Measurements from ENCODE around the gene SERPINA1.

Gene SERPINA1

DNA sequence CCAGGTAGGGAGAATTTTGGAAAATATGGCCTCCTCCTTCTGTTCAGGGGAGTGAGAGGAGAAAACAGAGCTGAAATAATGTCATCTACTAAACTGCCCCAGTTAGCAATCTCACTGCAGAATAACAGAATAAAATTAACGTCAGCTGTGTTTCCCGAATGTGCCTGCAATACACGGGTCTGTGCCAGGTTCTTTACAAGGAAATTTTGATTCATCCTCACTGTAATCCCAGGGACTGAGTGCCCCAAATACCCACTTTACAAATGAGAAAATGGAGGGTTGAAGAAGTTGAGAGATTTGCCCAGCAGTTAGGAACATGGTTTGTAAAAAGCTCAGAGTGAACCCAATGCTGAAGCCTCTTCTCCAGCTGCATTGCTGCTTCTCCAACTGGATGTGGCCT is 44.0 kb downstream of the SERPINA1 start:
- DNase-seq = no peak

DNA sequence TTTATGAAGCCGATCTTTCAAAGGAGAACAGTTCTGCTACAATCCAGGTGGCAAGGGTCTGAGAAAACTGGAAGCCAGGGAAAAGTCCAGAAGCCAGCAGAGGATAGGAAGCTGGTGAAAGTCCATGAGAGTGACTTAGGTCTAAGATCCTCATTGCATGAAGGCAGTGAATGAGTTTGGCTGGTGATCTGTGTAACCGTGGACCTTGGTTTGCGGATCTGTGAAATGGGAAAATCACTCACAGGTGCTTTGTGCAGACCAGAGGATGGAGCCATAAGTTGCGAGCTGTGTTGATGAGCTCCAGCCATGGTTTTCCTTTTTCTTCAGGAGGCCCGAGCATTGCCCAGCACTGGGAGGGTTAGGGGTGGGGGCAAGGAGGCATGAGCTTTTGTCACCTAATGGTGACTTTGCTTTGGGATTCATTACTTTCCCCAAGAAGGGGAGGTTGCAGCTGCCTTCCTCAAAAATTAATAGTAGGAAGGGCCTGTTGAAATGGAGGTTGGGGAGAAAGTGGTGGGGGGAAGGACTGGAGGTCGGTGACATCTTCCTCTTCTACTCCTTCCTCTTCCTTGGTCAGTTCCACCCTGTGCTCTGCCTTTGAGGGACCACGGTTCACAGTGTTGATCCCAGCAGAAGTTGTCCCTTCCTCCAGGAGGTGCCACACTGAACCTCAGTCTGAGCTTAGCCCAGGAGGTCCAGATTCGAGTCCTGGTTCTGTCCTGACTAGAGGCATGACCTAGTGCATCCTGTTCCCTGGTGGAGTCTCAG is 45.0 kb downstream of the SERPINA1 start:
- DNase-seq = no peak

DNA sequence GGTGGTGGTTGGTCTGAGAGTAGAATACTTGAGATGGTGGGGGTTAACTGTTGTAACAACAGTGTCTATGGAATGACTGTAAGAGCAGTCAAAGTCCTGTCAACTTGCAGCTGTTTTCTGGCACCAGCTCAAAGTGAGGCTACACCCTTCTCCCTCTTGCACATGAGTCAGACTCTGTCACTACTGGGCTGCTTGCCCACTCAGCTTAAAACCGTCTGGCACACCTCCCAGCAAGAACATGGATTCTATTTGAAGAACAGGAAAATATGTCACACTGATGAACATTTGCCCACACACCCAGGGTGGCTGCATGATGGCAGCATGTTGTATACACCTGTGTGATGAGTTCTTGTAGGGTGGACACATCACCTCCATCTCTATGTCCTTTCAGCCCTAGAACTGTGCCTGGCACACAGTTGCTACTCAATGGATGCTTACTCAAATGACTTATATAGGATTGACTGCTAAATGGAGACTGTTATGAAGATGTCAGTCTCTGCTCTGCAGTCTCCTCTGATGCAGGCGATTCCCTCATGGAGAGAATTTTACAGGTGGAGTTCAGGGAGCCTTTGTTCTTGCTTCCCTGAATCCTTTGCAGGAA is 46.0 kb downstream of the SERPINA1 start:
- DNase-seq = peak; percentile 76

DNA sequence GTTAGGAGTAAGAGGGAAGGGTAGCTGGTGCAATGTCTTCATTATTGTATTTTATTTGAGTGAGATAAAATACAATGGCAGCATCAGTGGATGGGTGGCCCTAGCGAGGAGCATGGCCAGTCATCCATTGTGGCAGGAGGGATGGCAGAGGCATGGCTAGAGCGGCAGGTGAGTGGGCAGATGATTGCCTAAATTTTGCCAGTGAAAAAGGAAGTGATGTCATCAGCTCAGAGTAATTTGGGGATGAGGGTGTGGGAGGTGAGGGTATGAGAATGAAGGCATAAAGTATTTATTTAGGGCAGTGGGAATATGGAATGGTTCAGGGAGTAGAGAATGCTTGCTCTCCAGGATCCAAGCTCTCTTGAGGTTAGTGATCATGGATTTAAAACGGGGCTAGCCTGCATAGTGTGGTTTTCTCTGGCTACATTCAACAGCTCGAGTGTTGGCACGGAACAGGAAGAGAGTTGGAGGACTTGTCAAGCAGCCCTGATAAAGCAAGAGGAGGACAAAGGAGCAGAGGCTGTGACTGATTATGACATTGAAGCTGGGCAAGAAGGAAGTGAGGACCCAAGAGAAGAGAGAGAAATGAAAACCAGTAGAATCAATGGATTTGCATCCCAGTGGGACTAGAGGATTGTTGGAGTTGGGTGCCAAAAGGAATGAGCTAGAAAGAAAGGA is 46.6 kb downstream of the SERPINA1 start:
- no peak for DNase-seq

DNA sequence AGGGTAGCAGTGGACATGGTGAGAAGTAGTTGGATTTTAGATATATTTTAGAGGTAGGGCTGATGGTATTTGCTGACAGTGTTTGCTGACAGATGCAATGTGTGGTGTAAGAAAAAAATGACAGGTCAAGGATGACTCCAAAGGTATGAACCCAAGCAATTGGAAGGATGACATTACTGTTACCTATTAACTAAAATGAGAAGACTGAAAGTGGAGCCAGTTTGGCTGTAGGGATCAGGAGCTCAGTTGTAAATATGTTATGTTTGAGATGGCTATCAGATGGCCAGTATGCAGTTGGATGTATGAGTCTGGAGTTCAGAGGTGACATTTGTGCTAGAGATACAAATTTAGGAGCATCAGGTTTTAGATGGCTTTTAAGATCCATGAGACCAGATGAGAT is 47.9 kb downstream of the SERPINA1 start:
- no peak for DNase-seq

DNA sequence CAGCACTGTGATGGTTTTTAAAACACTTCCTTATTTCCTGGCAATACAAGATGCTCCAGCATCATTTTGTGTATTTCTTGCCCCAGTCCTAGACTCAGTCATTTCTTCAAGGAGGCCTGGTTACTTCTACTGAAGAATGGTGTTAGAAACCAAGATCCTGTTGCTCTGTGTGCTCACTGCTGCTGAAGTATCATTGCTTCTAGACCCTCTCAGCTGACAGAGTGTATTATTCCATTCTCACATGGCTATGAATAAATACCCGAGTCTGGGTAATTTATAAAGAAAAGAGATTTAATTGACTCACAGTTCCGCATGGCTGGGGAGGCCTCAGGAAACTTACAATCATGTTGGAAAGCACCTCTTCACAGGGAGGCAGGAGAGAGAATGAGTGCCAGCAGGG is 50.4 kb downstream of the SERPINA1 start:
- no peak for DNase-seq

DNA sequence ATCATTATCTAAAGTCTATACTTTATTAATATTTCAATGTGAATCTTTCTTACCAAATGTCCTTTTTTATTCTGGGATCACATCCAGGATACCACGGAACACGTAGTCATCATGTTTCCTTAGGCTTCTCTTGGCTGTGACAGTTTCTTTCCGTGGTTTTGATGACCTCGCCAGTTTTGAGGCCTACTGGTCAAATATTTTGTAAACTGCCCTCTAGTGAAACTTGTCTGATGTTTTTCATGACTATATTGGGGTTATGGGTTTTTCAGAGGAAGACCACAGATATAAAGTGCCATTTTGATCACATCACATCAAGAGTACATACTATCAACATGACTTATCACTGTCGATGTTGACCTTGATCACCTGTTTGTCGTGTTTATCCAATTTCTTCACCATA is 51.1 kb downstream of the SERPINA1 start:
- DNase-seq = no peak

DNA sequence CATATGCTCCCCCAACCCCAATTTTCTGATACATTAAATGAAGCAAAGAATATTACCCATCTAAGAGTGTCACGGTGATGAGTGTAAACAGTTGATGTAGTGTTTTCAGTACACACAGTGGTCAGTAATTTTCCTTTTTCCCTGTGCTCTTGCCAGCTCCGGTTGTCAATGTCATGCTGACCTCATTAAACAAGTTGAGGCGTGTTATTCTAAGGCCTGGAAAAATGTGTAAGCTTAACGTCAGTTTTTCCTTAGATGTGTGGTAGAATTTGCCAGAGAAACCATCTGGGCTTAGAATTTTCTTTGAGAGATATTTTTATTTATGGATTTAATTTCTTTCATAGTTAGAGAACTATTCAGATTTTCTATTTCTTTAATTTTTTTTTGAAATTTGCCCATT is 53.5 kb downstream of the SERPINA1 start:
- DNase-seq = no peak

DNA sequence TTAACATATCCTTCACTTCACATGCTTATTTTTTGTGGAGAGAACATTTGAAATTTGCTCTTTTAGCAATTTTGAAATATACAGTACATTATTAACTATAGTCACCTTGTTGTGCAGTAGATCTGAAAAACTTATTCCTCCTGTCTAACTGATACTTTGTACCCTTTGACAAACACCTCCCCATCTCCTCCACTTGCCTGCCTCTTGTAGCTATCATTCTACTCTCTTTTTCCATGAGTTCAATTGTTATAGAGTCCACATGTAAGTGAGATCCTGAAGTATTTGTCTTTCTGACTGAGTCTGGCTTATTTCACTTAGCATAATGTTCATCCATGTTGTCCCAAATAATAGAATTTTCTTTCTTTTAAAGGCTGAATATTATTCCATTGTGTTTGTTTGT is 55.8 kb downstream of the SERPINA1 start:
- no peak for DNase-seq

DNA sequence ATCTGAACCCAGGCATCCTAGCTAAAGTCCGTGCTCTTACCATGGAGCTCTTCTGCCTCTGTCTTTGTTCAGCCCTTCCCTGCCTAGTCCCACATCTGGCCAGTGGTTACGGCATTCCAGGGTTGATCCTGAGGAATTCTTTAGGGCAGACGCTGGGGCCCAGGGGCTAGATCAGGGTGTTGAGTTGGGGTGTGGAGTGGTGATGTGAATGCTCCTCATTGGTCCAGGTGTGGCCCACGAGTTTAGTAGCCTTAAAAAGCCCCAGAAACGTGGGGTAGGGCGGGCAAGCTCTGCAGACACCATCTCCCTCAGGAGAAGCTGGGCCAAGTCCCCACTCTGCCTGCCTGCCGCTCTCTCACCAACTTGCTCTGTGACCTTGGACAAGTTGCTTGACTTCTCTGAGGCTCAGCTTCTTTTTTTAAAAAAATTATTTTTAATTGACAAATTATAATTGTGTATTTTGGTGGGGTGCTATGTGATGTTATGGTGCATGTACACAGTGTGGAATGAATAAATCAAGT is 56.3 kb downstream of the SERPINA1 start:
- DNase-seq = no peak

DNA sequence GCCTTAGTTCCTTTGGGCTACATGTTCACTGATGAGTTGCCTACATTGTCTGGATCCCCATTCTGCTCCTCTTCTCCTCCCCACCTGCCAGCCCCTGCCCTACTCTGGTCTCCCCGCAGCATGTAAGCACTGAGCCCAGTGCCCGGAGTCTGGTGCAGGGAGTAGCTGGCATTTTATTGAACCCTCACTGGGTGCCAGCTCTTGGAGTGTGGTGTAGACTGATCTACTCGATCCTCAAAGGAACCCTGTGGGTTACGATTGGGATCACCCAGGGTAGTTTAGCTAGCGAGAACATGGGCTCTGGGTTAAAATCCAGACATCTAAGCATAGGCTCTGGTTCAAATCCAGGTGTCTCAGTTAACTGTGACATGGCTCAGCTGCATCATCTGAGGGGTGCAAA is 56.9 kb downstream of the SERPINA1 start:
- DNase-seq = no peak

DNA sequence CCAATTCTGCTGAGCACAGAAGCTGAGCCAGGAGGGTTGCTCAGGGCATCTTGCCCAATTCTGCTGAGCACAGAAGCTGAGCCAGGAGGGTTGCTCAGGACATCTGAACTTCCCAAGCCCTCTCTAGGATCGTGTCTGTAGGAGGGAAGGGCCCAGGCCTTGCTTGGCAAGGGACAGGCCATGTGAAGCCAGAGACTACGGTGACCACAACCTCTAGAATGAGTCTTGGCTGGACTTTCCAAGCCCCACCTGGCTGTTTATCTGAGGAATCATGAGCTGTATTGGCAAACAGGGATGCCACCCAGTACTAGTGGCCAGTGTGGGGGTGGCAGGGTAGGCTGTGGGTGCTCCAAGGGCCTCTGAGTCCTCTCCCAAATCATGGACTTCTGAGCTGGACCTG is 57.5 kb downstream of the SERPINA1 start:
- no peak for DNase-seq

DNA sequence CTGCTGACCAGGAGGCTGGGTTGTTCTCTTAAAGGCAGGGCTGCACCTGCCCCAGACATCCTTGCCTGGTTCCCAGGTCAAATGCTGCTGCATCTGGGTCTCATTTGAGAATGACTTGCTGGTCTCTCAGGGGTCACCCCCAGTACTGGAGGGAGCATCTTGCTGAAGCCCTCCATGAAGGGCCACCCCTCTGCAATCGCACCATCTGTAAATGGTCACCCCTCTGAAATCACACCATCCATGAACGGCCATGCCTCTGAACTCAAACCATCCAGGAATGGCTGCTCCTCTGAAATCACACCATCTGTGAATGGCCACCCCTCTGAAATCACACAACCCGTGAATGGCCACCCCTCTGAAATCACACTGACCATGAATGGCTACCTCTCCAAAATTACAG is 58.0 kb downstream of the SERPINA1 start:
- no peak for DNase-seq

DNA sequence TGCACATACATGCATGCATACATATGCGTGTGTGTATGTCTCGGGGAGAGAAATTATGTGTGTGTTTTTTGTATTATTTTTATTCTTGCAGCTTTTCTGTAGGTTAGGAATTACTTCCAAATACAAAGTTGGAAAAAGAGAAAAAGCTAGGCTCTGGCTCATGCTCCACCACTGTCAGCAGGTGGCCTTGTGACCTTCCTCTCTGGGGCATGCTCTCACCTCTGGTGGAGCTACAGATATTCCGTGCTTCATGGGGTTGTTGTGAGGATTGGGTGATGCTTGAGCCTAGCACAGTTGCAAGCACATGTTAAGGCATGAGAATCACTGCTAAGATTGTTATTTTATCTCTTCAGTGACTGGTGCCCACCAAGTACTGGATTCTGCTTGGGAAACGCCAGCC is 58.5 kb downstream of the SERPINA1 start:
- no peak for DNase-seq

DNA sequence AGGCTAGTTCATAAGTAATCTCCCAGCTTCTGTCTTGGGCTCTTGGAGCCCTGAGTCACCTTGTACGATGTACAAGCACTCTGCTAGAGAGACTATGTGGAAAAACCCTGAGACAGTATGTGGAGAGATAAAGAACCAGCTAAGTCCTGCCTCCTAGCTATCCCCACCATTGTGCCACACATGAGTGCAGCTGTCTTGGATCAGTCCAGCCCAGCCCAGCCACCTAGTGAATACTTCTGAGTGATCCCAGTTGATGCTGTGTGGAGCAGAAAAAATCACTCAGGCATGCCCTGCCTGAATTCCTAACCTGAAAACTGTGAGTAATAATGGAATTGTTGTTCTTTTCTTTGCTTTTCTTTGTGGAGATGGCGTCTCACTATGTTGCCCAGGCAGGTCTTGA is 60.2 kb downstream of the SERPINA1 start:
- DNase-seq = no peak

Measured in hematopoietic multipotent progenitor cell treated with erythropoietin and hydrocortisone succinate and interleukin-3 and kit ligand, for 8 days (in vitro differentiated cells).